Lung (tissue), 12 donors: ENCODE measurements around the gene ALDH16A1. TPM values are rescaled to one million over a fixed set of nuclear protein-coding genes. Genes with fewer than 3 reads are reported as not detected.

Experiments
- ATAC-seq: fragments of 200-7000 bp; cut with Tn5 transposase; one replicate; pipeline ENCODE4 v1.9.1; 2020; ENCODE audit warnings: moderate number of reproducible peaks; ENCODE audit not compliant: insufficient read depth, low FRiP score
- DNase-seq, 3 donors: peaks; one replicate each; pipeline ENCODE4 v3.0.0-alpha.2; 2013 to 2017
- H3K27ac ChIP-seq, 2 donors: one replicate each; pipeline ENCODE4 v1.5.1; 2013; ENCODE audit warnings: mild to moderate bottlenecking in 2 of 2, moderate library complexity in 2 of 2, control low read depth in 1 of 2, inconsistent platforms in 1 of 2, low read depth in 1 of 2, low read length in 1 of 2
- H3K27me3 ChIP-seq, 3 donors: one replicate each; pipeline ENCODE4 v1.5.1; 2013; ENCODE audit warnings: low read length in 2 of 3; ENCODE audit not compliant: control insufficient read depth in 3 of 3, insufficient read depth in 3 of 3
- H3K36me3 ChIP-seq, 4 donors: one replicate each; pipeline ENCODE4 v1.5.1; 2013; ENCODE audit warnings: low read length in 4 of 4, mild to moderate bottlenecking in 1 of 4, moderate library complexity in 1 of 4; ENCODE audit not compliant: control insufficient read depth in 4 of 4, insufficient read depth in 4 of 4
- H3K4me1 ChIP-seq, 5 donors: one replicate each; pipeline ENCODE4 v1.5.1; 2013; ENCODE audit warnings: low read length in 5 of 5, mild to moderate bottlenecking in 2 of 5, moderate library complexity in 1 of 5; ENCODE audit not compliant: control insufficient read depth in 5 of 5, insufficient read depth in 5 of 5
- H3K4me3 ChIP-seq: one replicate; pipeline ENCODE4 v1.5.1; 2013; ENCODE audit warnings: mild to moderate bottlenecking, control low read depth, moderate library complexity
- H3K9ac ChIP-seq, 2 donors: one replicate each; pipeline ENCODE4 v1.5.1; 2013; ENCODE audit warnings: low read length in 2 of 2, control low read depth in 1 of 2; ENCODE audit not compliant: insufficient read depth in 1 of 2
- H3K9me3 ChIP-seq, 4 donors: one replicate each; pipeline ENCODE4 v1.5.1; 2013; ENCODE audit warnings: low read length in 3 of 4, mild to moderate bottlenecking in 1 of 4, moderate library complexity in 1 of 4; ENCODE audit not compliant: control insufficient read depth in 4 of 4, insufficient read depth in 3 of 4
- CTCF ChIP-seq: IDR thresholded peaks from 2 replicates; pipeline ENCODE4 v1.5.1; 2012; ENCODE audit warnings: mild to moderate bottlenecking; ENCODE audit errors: control extremely low read depth, extremely low read depth
- WGBS, 2 donors: extraction: QIAGEN DNeasy Blood & Tissue Kit; methylation state at CpG; one replicate each; pipeline ENCODE4 v1.1.7; 2013; 5-methylcytosine and 5-hydroxymethylcytosine counted together
- polyA plus RNA-seq, 2 donors: library from polyadenylated mRNA; stranded (reverse); fragments of 200-250 nt; gene quantifications; one replicate each; pipeline ENCODE4 v1.2.1, GENCODE V29; 2013
- total RNA-seq, 2 donors: library from RNA; depleted of rRNA in 1 of 2; stranded (reverse); fragments of >200 nt in 1 of 2; gene quantifications; one replicate each; pipeline ENCODE4 v1.2.1, GENCODE V29; 2014 to 2021
- donor health status: control.
- donor health status: control.
- donor health status: Bipolar disorder and iron deficiency.
- donor health status: healthy.
- donor health status: DM: yes; HTN: yes; CAD: no.

Gene ALDH16A1
- total and polyA plus RNA-seq, 4 donors, result 21.1 to 53.3 (median 37.4) TPM

GRCh38 chr19:49507803-49508494 is 54.9 kb downstream of the ALDH16A1 start:
- no peak overlapping the region for H3K4me3 ChIP-seq
- ATAC-seq (no peak), DNase-seq (no peak)
- WGBS, 2 donors, result 82 to 84% methylated on average over 12 of the region's 12 CpGs
- H3K27ac ChIP-seq, result no peak overlapping the region
- TF ChIP-seq CTCF, result no peak
- H3K9me3 ChIP-seq, result no peaks in the 10 kb centered on the region
- no peaks in the 10 kb centered on the region for H3K36me3 ChIP-seq
- peaks cover 0 to 25% (median 10%) of the 10 kb centered on the region in 5 donors for H3K4me1 ChIP-seq
- no peak overlapping the region for H3K9ac ChIP-seq
- no peaks in the 10 kb centered on the region for H3K27me3 ChIP-seq

DNA sequence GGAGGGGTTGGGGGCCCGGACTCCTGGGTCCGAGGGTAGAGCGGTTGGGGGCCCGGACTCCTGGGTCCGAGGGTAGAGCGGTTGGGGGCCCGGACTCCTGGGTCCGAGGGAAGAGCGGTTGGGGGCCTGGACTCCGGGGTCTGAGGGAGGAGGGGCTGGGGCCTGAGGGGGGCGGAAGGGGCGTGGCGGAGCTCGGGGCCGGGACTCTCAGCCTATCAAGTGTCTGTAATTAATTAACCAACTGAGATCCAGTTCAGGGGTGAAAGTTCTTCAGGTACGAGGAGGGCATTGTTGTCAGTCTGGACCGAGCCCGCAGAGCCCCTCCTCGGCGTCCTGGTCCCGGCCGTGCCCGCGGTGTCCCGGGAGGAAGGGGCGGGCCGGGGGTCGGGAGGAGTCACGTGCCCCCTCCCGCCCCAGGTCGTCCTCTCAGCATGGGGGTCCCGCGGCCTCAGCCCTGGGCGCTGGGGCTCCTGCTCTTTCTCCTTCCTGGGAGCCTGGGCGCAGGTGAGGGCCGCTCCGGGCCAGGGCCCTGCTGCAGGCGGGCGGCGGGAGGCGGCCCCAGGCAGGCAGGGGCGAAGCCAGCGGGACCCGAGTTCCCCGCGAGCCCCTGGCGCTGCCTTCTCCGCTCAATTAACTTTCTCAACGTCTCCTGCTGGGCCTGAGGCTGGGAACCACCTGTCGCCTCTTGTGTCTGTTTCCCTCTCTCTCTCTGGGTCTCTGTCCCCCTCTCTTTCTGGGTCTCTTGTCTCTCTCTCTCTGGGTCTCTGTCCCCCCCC is 60.1 kb downstream of the ALDH16A1 start:
- ATAC-seq, result peak; percentile 23
- peaks cover 0 to 21% (median 12%) of the 10 kb centered on the region in 5 donors for H3K4me1 ChIP-seq
- WGBS, 2 donors, result 1% methylated on average over 28 to 50 of the region's 50 CpGs

GRCh38 chr19:49513746-49514118 is 60.7 kb downstream of the ALDH16A1 start:
- Histone ChIP-seq H3K36me3 (peaks cover 0 to 6% (median 4%) of the 10 kb centered on the region in 4 donors), H3K27ac (peak overlapping the region in 1 of 2 donors; percentile 76), H3K27me3 (no peaks in the 10 kb centered on the region), H3K4me1 (peaks cover 0 to 21% (median 12%) of the 10 kb centered on the region in 5 donors), H3K9ac (no peak overlapping the region), H3K4me3 (no peak overlapping the region), H3K9me3 (no peaks in the 10 kb centered on the region)
- WGBS, 2 donors, result 48 to 61% methylated on average over 12 of the region's 12 CpGs
- no peak for TF ChIP-seq CTCF
- ATAC-seq (no peak), DNase-seq (no peak)

More for the DNA sequence above, 60.1 kb downstream of the ALDH16A1 start:
- no peaks in the 10 kb centered on the region for H3K27me3 ChIP-seq
- H3K4me3 ChIP-seq, result peak overlapping the region; percentile 52
- peak overlapping the region; percentile 47 to 96 for H3K27ac ChIP-seq
- no peak for TF ChIP-seq CTCF
- DNase-seq, result peak; percentile 78 to 84 (median 78)
- H3K36me3 ChIP-seq, result peaks cover 0 to 6% (median 4%) of the 10 kb centered on the region in 4 donors
- no peaks in the 10 kb centered on the region for H3K9me3 ChIP-seq
- H3K9ac ChIP-seq, result peak overlapping the region in 1 of 2 donors; percentile 55
